Measurements from ENCODE around the gene NRDE2. TPM values are rescaled to one million over a fixed set of nuclear protein-coding genes. Genes with fewer than 3 reads are reported as not detected.
"Not testable (repeated sequence)": the region's sequence is repeated elsewhere in the genome, so short reads cannot be mapped to it uniquely, and the experiment has no call there.

The NRDE2 gene
- total RNA-seq, 1 donor = 16.2 TPM

GRCh38 chr14:90342327-90342726 is 10.6 kb upstream of the NRDE2 start:
- DNase-seq (ENCODE audit: low read depth in 2 of 3, low spot score in 2 of 3) = no peak

GRCh38 chr14:90341784-90342183 is 10.0 kb upstream of the NRDE2 start:
- DNase-seq (ENCODE audit: low read depth in 2 of 3, low spot score in 2 of 3) = no peak

- not testable (repeated sequence) for DNase-seq (ENCODE audit: low read depth in 2 of 3, low spot score in 2 of 3)
Observed at GRCh38 chr14:90341232-90341631, 9.5 kb upstream of the NRDE2 start.

- DNase-seq (ENCODE audit: low read depth in 2 of 3, low spot score in 2 of 3) = no peak
Observed at GRCh38 chr14:90336985-90337384, 5.2 kb upstream of the NRDE2 start.

GRCh38 chr14:90336401-90336800 is 4.7 kb upstream of the NRDE2 start:
- no peak for DNase-seq (ENCODE audit: low read depth in 2 of 3, low spot score in 2 of 3)

- DNase-seq (ENCODE audit: low read depth in 2 of 3, low spot score in 2 of 3) = no peak
Observed at GRCh38 chr14:90332271-90332584, 487 bp upstream of the NRDE2 start.

GRCh38 chr14:90330203-90331196 is 1.2 kb downstream of the NRDE2 start:
- peak in 1 of 3 donors; percentile 12 for DNase-seq (ENCODE audit: low read depth in 2 of 3, low spot score in 2 of 3)

GRCh38 chr14:90321891-90322290 is 9.8 kb downstream of the NRDE2 start:
- no peak for DNase-seq (ENCODE audit: low read depth in 2 of 3, low spot score in 2 of 3)

GRCh38 chr14:90319634-90320541 is 11.9 kb downstream of the NRDE2 start:
- no peak for DNase-seq (ENCODE audit: low read depth in 2 of 3, low spot score in 2 of 3)

GRCh38 chr14:90319173-90319572 is 12.6 kb downstream of the NRDE2 start:
- no peak for DNase-seq (ENCODE audit: low read depth in 2 of 3, low spot score in 2 of 3)

GRCh38 chr14:90318016-90318415 is 13.7 kb downstream of the NRDE2 start:
- no peak for DNase-seq (ENCODE audit: low read depth in 2 of 3, low spot score in 2 of 3)

GRCh38 chr14:90317286-90317685 is 14.5 kb downstream of the NRDE2 start:
- no peak for DNase-seq (ENCODE audit: low read depth in 2 of 3, low spot score in 2 of 3)

GRCh38 chr14:90308561-90308960 is 23.2 kb downstream of the NRDE2 start:
- no peak for DNase-seq (ENCODE audit: low read depth in 2 of 3, low spot score in 2 of 3)

- no peak for DNase-seq (ENCODE audit: low read depth in 2 of 3, low spot score in 2 of 3)
Observed at GRCh38 chr14:90305176-90305601, 26.6 kb downstream of the NRDE2 start.

GRCh38 chr14:90304502-90304901 is 27.2 kb downstream of the NRDE2 start:
- DNase-seq (ENCODE audit: low read depth in 2 of 3, low spot score in 2 of 3) = no peak

GRCh38 chr14:90303473-90303872 is 28.3 kb downstream of the NRDE2 start:
- DNase-seq (ENCODE audit: low read depth in 2 of 3, low spot score in 2 of 3) = no peak

GRCh38 chr14:90302529-90303303 is 29.0 kb downstream of the NRDE2 start:
- DNase-seq (ENCODE audit: low read depth in 2 of 3, low spot score in 2 of 3) = no peak

- peak in 1 of 3 donors; percentile 61 for DNase-seq (ENCODE audit: low read depth in 2 of 3, low spot score in 2 of 3)
Observed at GRCh38 chr14:90301668-90302090, 30.1 kb downstream of the NRDE2 start.

GRCh38 chr14:90301122-90301521 is 30.6 kb downstream of the NRDE2 start:
- DNase-seq (ENCODE audit: low read depth in 2 of 3, low spot score in 2 of 3) = no peak

- DNase-seq (ENCODE audit: low read depth in 2 of 3, low spot score in 2 of 3) = peak in 2 of 3 donors; percentile 22 to 46
Observed at GRCh38 chr14:90300611-90301047, 31.1 kb downstream of the NRDE2 start.
